Testis (tissue), 2 donors: ENCODE measurements around the gene ULK4.

Experiments used
- POLR2A ChIP-seq: fragments of 450-650 bp; IDR thresholded peaks from one replicate; pipeline ENCODE4 v1.6.1; 2017; ENCODE audit warnings: antibody characterized with exemption, mild to moderate bottlenecking, moderate library complexity
- TF ChIP-seq, protein P1 (sequence below), 3 experiments: fragments of 450-650 bp in 2 of 3; fragments of 200-600 bp in 1 of 3; sonication (generic) in 1 of 3; IDR thresholded peaks; one replicate each; pipeline ENCODE4 v1.5.1; 2016 to 2019; ENCODE audit warnings: antibody characterized with exemption in 3 of 3, mild to moderate bottlenecking in 2 of 3, moderate library complexity in 1 of 3

GRCh38 chr3:41223691-41224090 is 738.2 kb downstream of the ULK4 start:
- TF ChIP-seq, protein P1, sequence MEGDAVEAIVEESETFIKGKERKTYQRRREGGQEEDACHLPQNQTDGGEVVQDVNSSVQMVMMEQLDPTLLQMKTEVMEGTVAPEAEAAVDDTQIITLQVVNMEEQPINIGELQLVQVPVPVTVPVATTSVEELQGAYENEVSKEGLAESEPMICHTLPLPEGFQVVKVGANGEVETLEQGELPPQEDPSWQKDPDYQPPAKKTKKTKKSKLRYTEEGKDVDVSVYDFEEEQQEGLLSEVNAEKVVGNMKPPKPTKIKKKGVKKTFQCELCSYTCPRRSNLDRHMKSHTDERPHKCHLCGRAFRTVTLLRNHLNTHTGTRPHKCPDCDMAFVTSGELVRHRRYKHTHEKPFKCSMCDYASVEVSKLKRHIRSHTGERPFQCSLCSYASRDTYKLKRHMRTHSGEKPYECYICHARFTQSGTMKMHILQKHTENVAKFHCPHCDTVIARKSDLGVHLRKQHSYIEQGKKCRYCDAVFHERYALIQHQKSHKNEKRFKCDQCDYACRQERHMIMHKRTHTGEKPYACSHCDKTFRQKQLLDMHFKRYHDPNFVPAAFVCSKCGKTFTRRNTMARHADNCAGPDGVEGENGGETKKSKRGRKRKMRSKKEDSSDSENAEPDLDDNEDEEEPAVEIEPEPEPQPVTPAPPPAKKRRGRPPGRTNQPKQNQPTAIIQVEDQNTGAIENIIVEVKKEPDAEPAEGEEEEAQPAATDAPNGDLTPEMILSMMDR (IDR thresholded peaks at IDR 0.05), result no peak
- no peak for TF ChIP-seq POLR2A
